Calu3 (cell line): Measurements from ENCODE around the gene CDK2AP2. TPM values are rescaled to one million over a fixed set of nuclear protein-coding genes. Genes with fewer than 3 reads are reported as not detected.

Experiments
- BruUV-seq: library from RNA; stranded (reverse); fragments of 400-500 nt; replicated peaks from 2 replicates; lab custom pipeline; 2021; lab: Mats Ljungman, UMichigan
- CTCF ChIA-PET: fragments of 300-600 bp; sonication (Branson Sonifier 250); formaldehyde crosslinking; loops from one replicate; lab custom pipeline; 2022; ENCODE audit warnings: antibody characterized with exemption; lab: Charles Lee
- DNase-seq: peaks from one replicate; pipeline ENCODE4 v3.0.0; 2022
- H3K27ac Mint-ChIP-seq: one replicate; pipeline ENCODE4 v1.8.0; 2022; ENCODE audit warnings: mixed read lengths; ENCODE audit not compliant: unreplicated experiment
- H3K27me3 Mint-ChIP-seq: one replicate; pipeline ENCODE4 v1.8.0; 2022; ENCODE audit warnings: mixed read lengths; ENCODE audit not compliant: unreplicated experiment
- H3K36me3 Mint-ChIP-seq: one replicate; pipeline ENCODE4 v1.8.0; 2022; ENCODE audit warnings: mild to moderate bottlenecking, moderate library complexity, mixed read lengths; ENCODE audit not compliant: insufficient read depth, unreplicated experiment
- H3K4me1 Mint-ChIP-seq: one replicate; pipeline ENCODE4 v1.8.0; 2022; ENCODE audit warnings: mild to moderate bottlenecking, low read depth, mixed read lengths; ENCODE audit not compliant: unreplicated experiment
- H3K4me3 Mint-ChIP-seq: one replicate; pipeline ENCODE4 v1.8.0; 2022; ENCODE audit warnings: mild to moderate bottlenecking, low read depth, moderate library complexity, mixed read lengths; ENCODE audit not compliant: unreplicated experiment
- H3K9me3 Mint-ChIP-seq: one replicate; pipeline ENCODE4 v1.8.0; 2022; ENCODE audit warnings: low read depth, mixed read lengths; ENCODE audit not compliant: unreplicated experiment
- CTCF ChIP-seq: fragments of 200-600 bp; IDR thresholded peaks from one replicate; pipeline ENCODE4 v1.8.0; 2022; ENCODE audit warnings: antibody characterized with exemption; ENCODE audit not compliant: unreplicated experiment
- intact Hi-C: fragments of 100-400 bp; cut with micrococcal nuclease; formaldehyde crosslinking; loops from one replicate; pipeline ENCODE4 v1.10.0; 2022; ENCODE audit not compliant: unreplicated experiment
- total RNA-seq: library from RNA; stranded (reverse); gene quantifications from 2 replicates; pipeline ENCODE4 v1.2.3, GENCODE V29; 2022

CDK2AP2 gene
- total RNA-seq, 1 experiment from 2014 or later: 64.7 TPM

GRCh38 chr11:67495234-67496005 is 12.5 kb downstream of the CDK2AP2 start:
- BruUV-seq: no TSS peak
- Mint-ChIP-seq H3K9me3 (no peaks in the 10 kb centered on the region), H3K4me1 (no peaks in the 10 kb centered on the region), H3K4me3 (no peak overlapping the region), H3K27me3 (no peaks in the 10 kb centered on the region), H3K36me3 (peaks cover 63% of the 10 kb centered on the region), H3K27ac (no peak overlapping the region)
- intact Hi-C loops: no loop called here
- CTCF ChIA-PET: interaction anchor here (0.5 kb wide), 1 partner anchor 13 kb away, joined by 4 read pairs; the partner anchor contains the start of gene AIP
- DNase-seq: no peak
- no peak for TF ChIP-seq CTCF

GRCh38 chr11:67494371-67495233 is 13.4 kb downstream of the CDK2AP2 start:
- CTCF ChIA-PET: interaction anchor here (0.5 kb wide), 1 partner anchor 12 kb away, joined by 4 read pairs; the partner anchor contains the start of gene AIP
- no peak overlapping the region for H3K4me3 Mint-ChIP-seq
- H3K27me3 Mint-ChIP-seq: no peaks in the 10 kb centered on the region
- intact Hi-C loops: no loop called here
- peaks cover 65% of the 10 kb centered on the region for H3K36me3 Mint-ChIP-seq
- TF ChIP-seq CTCF: no peak
- H3K27ac Mint-ChIP-seq: no peak overlapping the region
- H3K9me3 Mint-ChIP-seq: no peaks in the 10 kb centered on the region
- no TSS peak for BruUV-seq
- H3K4me1 Mint-ChIP-seq: no peaks in the 10 kb centered on the region
- no peak for DNase-seq

GRCh38 chr11:67493548-67494370 is 14.2 kb downstream of the CDK2AP2 start:
- Mint-ChIP-seq H3K36me3 (peaks cover 66% of the 10 kb centered on the region), H3K27me3 (no peaks in the 10 kb centered on the region), H3K9me3 (no peaks in the 10 kb centered on the region), H3K27ac (no peak overlapping the region), H3K4me3 (no peak overlapping the region), H3K4me1 (no peaks in the 10 kb centered on the region)
- intact Hi-C loops: no loop called here
- no peak for DNase-seq
- BruUV-seq: no TSS peak
- CTCF ChIA-PET: no interaction called here
- TF ChIP-seq CTCF: no peak
